Limb (tissue), 2 donors: ENCODE results near the gene LRRC27.
"Not testable (repeated sequence)": the region's sequence is repeated elsewhere in the genome, so short reads cannot be mapped to it uniquely, and the experiment has no call there.

Experiments
- DNase-seq, 2 donors: peaks; one replicate each; pipeline ENCODE4 v3.0.0-alpha.2; 2016; ENCODE audit errors: extremely low spot score in 2 of 2

LRRC27 gene

DNA sequence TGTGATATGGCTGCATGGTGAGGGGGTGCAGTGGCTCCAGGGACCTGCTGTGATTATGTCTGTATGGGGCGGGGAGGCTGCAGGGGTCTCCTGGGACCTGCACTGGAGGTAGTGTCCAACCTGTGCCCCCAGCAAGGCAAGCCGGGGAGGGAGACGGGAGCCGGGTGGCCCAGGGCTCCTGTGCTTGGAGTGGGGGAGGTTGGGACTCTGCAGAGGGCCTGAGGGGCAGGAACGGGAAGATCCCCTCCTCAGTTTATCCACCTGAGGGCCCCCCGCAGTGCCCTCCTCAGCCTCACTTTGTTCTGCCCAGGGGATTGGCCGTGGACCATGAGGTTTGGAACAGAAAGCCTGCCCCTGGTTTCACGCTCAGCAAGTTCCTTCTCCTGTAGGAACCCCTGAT, 42.2 kb downstream of the LRRC27 start:
- no peak for DNase-seq

GRCh38 chr10:132374612-132375011, 42.6 kb downstream of the LRRC27 start:
- no peak for DNase-seq

- DNase-seq, result no peak
Observed at GRCh38 chr10:132375116-132375794, 43.3 kb downstream of the LRRC27 start.

DNA sequence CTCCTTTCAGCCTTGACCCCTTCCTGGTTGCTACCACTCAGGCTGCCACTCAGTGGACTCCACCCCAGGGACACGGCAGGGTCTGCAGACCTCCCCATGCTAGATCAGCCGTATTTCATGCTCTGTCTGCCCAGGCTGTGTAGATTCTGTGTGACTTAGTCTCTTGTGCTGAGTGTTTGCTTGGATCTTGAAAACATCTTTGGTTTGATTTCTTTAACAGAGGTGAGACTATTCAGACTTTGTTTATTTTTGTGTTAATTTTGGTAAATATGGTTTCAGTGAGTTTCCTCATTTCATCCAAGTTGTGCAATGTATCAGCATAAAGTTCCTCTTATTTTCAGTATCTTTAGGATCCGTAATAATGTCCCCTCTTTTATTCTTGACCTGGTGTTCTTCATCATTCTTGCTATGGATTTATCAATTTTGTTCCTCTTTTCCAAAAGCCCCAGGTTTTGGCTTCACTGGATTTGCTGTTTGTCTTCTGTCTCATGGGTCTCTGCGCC, 43.9 kb downstream of the LRRC27 start:
- no peak for DNase-seq

DNA sequence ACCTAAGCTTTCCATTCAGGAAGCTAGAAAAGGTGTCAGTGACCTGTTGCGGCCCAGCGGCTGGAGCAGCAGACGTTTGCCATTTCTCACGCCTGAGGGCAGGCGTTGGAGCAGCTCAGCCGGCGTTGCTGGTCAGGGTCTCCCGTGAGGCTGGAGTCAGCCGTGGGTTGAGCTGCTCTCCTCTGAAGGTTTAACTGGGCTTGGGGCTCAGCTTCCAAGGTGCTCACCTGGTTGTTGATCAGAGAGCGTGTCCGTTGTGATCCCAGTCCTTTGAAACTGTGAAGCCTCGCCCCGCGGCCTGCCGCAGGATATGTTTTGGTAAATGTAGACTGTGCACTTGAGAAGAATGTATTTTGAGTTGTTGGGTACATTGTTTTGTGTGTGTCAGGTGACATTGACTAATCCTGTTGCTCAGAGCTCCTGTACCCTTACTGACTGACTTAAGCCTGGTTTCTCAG, 44.4 kb downstream of the LRRC27 start:
- DNase-seq, result no peak

DNA sequence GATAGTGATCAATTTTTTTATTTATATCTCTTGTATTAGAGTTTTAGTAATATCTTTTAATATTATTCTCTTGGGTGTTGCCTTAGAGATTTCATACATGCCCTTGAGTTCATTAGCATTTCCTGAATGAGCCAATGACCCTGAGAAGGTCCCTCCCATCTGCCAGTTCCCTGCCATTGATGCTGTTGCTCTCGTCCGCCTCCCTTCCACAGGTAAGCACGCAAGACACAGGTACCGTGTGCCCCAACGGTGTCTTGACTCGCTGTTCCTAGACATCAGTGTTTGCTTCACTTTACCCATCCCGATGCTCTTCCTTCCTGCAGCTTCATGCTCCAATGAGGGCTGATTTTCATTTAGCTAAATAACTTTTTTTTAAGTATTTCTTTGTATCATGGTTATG, 45.3 kb downstream of the LRRC27 start:
- no peak for DNase-seq

DNA sequence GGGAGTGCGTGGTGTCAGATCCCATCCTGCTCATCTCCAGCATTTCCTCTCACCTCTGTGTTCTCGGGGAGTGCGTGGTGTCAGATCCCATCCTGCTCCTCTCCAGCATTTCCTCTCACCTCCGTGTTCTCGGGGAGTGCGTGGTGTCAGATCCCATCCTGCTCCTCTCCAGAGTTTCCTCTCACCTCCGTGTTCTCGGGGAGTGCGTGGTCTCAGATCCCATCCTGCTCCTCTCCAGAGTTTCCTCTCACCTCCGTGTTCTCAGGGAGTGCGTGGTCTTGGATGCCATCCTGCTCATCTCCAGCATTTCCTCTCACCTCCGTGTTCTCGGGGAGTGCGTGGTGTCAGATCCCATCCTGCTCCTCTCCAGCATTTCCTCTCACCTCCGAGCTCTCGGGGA, 47.0 kb downstream of the LRRC27 start:
- DNase-seq, result not testable (repeated sequence)

- DNase-seq, result not testable (repeated sequence)
Observed at GRCh38 chr10:132380986-132381385, 49.0 kb downstream of the LRRC27 start.

GRCh38 chr10:132381741-132382140, 49.7 kb downstream of the LRRC27 start:
- no peak for DNase-seq

DNA sequence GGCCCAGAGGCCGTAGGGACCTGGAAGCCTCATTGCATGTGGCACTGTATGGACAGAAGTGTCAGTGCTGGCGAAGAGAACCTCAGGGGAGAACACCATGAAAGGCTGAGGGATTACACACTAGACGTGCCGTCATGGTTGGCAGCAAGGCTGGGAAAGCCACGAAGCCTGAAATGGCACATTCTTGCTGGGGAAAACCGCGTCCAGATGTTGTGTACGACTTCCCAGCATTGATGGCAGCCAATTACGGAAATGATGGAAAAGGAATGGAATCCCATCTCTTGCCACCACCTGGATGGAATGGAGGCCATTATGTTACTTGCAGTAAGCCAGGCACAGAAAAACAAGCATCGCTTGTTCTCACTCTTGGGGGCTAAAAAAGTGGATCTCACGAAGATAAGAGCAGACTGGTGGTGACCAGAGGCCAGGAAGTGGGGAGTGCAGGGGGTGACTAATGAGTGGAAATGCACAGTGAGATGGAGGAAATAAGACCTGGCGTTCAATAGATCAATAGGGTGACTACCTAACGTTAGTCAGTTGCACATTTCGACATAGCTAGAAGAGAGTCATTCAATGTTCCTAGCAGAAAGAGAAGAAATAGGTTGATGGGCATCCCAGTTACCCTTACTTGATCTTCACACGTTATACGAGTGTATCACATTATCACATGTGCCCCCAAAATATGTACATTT, 50.4 kb downstream of the LRRC27 start:
- no peak for DNase-seq

DNA sequence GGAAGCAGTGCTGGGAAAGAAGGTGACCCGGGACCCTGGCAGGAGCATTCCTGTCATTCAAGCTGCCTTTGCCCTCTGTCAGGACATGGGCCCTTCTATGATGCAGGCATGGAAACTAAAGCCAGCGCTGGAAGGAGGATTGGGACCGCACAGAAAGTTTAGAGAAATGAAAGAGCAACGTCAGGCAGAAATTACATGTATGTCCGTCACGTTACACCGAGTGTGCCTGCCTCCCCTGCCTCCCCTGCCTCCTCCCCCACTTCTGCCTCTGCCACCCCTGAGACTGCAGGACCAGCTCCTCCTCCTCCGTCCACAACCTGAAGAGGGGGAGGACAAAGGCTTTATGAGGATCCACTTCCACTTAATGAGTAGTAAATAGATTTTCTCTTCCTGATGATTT, 51.1 kb downstream of the LRRC27 start:
- DNase-seq, result no peak

- no peak for DNase-seq
Observed at GRCh38 chr10:132383751-132384196, 51.8 kb downstream of the LRRC27 start.

DNA sequence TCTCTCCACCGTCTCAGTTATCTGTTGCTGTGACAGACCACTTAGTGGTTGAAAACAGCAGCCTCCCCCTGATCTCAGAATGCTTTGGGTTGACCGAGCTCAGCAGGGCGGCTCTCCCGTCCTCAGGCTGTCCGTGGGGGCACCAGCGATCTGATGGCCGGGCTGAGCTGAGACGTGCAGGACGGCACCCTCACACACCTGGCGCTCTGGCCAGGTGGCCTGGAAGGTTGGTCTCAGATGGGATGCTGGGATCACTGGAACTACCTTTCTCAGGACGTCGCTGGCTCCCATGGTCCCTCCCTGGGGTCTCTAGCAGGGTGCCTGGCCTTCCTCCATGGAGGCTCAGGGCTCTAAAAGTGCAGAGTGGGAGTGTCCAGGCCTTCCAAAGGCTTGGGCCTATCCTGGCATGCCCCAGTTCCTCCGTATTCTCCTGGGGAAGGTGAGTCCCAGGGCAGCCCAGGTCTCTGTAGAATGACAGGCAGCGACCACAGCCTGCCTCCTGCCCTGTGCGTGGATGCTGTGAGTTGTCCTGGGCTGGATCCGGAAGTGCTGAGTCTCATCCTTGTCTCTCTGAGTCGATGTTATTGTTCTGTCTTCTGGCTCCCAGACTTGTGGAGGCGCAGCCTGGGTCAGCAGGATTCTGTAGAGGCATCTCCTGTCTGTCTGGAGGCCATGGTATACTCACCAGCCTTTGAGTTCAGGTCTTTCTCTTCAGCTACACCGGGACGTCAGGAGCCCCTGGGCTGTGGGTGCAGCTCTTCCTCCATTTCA, 52.8 kb downstream of the LRRC27 start:
- no peak for DNase-seq

DNA sequence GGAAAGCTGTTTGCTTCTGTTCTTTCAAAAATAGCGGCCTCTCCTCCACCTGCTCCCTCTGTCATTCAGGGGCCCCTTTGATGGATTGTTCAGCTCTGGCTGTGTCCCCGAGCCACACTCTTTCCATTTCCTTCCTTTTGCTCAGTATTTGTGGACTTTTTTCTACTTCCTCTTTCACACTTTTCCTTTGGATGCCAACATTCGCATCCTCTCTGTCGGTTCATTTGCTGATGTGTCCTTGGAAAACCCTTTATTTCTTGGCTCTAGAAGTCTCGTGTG, 53.3 kb downstream of the LRRC27 start:
- DNase-seq, result no peak

DNA sequence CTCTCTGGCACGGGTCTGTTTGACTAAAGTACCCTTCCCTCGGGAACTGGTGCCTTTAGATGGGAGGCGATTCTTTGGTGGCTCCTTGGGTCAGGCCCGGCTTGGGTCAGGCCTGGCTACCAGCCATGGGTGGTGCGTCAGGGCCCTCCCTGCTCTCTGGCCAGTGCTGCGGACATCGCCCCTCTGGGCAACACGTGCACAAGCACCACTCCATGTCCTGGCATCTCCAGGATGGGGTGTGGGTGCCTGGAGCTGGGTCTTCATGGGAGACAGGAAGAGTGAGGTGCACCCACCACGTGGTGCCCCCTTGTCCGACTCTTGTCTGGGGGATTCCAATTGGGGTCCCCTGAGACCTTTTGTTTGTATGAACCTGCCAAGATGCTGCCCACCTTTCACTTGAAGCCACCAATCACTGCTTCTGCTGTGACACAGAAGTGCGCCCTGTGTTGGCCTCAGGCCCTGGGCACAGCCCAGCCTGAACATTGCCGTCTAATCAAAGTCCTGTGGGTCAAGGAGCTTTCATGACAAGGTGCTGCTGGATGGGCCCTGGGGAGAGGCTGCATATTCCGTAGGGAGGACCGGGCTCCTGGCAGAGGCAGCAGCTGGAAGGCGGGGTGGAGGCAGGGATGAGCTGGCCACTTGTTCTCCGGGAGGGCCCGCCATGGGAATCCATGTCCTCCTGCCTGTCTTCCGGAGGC, 53.9 kb downstream of the LRRC27 start:
- no peak for DNase-seq

DNA sequence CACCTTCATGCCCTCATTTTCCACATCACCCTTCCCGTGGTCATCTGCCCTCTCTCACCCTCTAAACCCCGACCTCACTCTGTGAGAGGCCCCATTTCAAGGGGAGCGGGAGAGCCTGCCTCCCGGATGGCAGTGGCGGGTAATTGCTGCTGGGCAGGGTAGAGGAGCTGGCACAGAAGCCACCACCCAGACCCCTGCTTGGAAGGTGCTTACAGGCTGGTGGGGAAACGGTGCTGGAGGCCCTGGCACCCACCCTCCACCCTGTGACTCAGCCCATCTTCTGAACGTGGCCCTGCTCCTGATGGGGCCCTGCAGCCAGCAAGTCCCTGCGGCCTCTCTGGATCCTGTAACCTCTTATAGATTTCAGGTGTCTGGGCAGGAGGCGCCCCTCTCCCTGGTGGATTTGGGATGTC, 54.4 kb downstream of the LRRC27 start:
- no peak for DNase-seq

- peak in 1 of 2 donors; percentile 27 for DNase-seq
Observed at GRCh38 chr10:132386896-132387295, 54.9 kb downstream of the LRRC27 start.

- DNase-seq, result peak in 1 of 2 donors; percentile 79
Observed at GRCh38 chr10:132387764-132388210, 55.8 kb downstream of the LRRC27 start.

- no peak for DNase-seq
Observed at GRCh38 chr10:132388891-132389432, 57.0 kb downstream of the LRRC27 start.

GRCh38 chr10:132389433-132390169, 57.6 kb downstream of the LRRC27 start:
- DNase-seq, result peak in 1 of 2 donors; percentile 29
